ENCODE results near the gene TANGO2. TPM values are rescaled to one million over a fixed set of nuclear protein-coding genes. Genes with fewer than 3 reads are reported as not detected.

The TANGO2 gene
- polyA plus RNA-seq, 1 donor = 9.4 TPM

DNA sequence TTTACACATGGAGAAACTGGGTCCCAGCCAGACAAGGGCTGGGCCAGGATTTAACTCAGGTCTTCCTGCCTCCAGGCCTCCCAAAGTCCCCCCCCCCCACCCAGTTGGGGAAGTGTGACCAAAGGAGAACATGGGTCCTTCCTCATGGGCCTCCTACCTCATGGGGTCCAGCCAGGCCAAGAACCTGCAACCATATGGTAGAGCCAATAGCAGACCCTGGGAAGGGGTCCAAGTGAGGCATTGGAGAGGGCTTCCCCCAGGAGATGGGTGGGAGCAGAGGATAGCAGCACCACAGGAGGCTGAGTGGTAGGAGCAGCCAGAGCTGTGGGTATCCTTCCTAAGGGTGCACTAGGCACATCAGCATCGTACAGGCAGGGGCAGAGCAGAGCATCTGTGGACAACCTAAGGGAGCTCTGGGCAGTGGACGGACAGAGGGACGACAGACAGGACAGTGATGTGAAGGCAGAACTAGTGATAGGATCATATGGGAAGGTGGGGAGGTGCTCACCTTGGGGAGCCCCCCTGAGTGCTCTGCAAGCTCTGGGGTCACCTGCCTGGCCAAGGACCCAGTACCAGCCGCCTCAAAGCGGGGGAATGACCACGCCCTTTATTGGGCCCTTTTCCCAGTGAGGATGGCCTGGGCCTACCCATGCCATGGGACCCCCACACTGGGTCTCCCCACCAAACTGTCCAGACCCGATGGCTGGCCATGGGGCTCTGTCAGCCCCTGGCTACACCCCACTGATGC lies 8.7 kb upstream of the TANGO2 start:
- DNase-seq (ENCODE audit: low read depth) = no peak

GRCh38 chr22:20012741-20013331 lies 8.1 kb upstream of the TANGO2 start:
- DNase-seq (ENCODE audit: low read depth) = no peak

DNA sequence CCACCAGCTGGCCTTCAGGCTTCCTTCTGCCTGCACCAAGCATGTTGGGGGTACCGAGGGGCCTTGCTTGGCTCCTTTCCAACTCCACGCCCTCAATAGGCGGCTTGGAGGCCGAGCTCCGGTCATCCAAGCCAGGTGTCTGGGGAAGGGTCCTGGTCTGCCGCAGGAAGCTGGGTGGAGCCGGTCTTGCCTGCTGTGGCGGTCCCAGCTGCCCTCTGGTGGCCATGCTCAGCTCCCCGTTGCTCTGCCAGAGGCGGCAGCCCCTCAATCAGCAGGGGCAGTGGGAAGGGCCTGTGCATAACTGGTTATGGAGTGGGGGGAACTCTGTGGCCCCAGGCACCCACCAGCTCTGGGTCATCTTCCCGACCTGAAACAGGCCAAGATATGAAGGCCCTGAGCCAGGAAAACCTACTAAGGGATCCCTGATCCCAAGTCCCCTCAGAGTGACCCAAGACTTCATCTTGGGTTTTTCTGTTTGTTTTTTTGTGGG lies 7.5 kb upstream of the TANGO2 start:
- no peak for DNase-seq (ENCODE audit: low read depth)

GRCh38 chr22:20014526-20015186 lies 6.3 kb upstream of the TANGO2 start:
- no peak for DNase-seq (ENCODE audit: low read depth)

DNA sequence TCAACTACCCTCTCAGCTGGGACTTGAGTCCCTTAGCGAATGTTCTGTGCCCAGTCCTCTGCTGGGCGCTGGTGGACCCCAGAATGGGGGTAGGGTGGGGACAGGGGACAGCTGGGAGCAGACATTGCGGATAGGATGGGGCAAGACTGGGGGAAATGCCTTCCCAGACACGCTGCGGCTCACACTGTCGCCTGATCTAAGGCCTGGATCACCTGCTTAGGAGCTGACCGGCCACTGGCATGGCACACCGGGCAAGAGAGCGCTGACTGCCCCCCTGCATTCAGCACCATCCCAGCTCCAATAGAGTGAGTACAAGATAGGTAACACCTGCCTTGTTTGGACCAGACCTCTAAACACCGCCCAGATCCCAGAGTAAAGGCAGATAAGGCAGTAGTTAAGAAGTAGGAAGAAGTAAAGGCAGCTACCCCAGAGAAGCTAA lies 5.7 kb upstream of the TANGO2 start:
- DNase-seq (ENCODE audit: low read depth) = no peak

- no peak for DNase-seq (ENCODE audit: low read depth)
Observed at GRCh38 chr22:20015971-20016733, 4.8 kb upstream of the TANGO2 start.

GRCh38 chr22:20016734-20017621 lies 3.9 kb upstream of the TANGO2 start, which contains the start of gene ARVCF:
Gene ARVCF (minus strand): TSS chr22:20016823. CDS start chr22:19990794, 26,029 bp downstream.
- DNase-seq (ENCODE audit: low read depth) = peak; percentile 68

GRCh38 chr22:20017622-20017958 lies 3.3 kb upstream of the TANGO2 start:
- no peak for DNase-seq (ENCODE audit: low read depth)

DNA sequence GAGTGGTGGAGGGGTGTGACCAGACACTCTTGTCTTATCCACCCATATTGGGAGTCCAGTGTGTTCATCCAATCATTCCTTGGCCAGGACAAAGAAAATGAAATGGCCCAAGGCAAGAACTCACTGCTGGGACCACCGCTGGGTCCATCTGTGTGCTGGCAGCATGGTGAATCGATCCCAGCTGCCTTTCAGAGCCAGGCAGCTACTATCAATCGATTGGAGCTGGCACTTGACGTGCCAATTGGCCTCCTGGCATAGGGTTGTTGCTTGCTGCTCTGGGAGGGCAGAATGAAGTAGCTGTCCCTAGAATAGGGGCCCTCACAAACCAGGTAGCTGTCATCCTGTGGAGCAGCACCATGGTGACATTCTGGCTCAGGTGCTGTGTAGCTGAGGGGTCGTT lies 2.9 kb upstream of the TANGO2 start:
- no peak for DNase-seq (ENCODE audit: low read depth)

DNA sequence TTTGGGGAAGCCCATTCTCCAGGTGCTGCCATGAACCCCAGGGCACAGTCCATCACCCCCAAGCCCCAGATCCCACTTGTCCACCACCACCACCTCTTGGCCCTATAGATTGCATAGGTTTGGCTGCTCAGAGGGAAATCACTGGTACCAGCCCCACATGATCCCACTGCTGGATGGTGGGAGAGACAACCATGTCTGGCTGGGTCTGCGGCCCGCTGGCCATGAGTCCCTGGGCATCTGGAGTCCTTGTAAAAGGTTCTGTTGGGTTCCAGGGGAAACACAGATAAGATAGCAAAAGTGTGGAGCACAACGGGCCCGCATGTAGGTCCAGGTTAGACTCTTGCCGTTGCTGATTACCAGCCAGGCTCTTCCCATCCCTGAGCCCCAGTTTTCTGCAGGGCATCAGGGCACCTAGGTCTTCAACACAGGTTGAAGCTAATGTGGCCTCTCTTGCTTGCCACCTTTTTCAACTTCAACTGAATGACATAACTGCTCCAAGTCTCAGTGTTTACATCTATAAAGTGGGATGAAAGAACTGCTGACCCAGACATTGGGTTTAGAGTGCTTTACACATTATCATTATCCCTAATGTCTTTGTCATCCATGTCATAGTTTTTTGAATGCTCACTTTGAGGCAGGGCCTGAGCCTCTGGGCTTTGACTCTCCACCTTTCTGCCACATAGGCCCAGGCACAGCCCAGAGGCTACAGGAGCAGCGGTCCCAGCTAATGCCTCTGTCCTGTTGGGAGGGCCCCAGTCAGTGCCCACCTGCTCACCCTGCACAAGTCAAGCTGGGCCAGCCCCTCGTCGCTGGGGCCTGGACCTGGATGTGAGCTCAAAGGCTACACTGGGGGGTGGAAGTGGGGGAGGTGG lies 1.0 kb upstream of the TANGO2 start:
- no peak for DNase-seq (ENCODE audit: low read depth)

GRCh38 chr22:20021196-20022181 lies 579 bp downstream of the TANGO2 start:
- DNase-seq (ENCODE audit: low read depth) = no peak

GRCh38 chr22:20022231-20022977 lies 1.5 kb downstream of the TANGO2 start:
- no peak for DNase-seq (ENCODE audit: low read depth)

DNA sequence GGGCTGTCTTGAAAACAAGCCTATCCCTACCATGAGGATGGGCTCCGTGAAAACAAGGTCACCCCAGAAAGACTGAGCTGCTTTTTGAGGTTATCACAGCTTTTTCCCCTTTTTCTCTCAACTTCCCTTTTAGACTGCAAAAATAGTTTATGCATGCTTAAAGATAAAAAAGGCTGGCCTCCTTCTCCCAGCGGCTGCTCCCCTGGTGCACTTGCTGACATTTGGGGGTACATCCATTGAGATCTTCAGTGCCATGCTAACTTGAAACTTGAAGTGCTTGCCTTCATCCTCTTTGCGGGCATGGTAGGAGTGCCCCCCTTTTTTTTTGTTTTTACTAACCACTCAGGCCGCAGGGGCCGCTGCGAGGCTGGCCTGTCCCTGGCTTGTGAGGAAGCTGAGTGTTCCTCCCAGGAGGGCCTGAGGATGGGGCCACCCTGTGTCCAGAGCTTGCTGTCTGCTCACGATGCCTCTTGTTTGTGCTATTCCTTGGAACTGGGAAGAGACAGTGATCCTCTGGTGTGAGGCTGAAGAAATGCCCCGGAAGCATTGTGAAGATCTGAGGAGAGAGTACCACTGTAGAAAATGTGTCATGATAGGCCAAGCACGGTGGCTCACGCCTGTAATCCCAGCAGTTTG lies 2.2 kb downstream of the TANGO2 start:
- DNase-seq (ENCODE audit: low read depth) = no peak

GRCh38 chr22:20024225-20024624 lies 3.3 kb downstream of the TANGO2 start:
- DNase-seq (ENCODE audit: low read depth) = no peak

GRCh38 chr22:20024650-20025397 lies 3.9 kb downstream of the TANGO2 start:
- no peak for DNase-seq (ENCODE audit: low read depth)

DNA sequence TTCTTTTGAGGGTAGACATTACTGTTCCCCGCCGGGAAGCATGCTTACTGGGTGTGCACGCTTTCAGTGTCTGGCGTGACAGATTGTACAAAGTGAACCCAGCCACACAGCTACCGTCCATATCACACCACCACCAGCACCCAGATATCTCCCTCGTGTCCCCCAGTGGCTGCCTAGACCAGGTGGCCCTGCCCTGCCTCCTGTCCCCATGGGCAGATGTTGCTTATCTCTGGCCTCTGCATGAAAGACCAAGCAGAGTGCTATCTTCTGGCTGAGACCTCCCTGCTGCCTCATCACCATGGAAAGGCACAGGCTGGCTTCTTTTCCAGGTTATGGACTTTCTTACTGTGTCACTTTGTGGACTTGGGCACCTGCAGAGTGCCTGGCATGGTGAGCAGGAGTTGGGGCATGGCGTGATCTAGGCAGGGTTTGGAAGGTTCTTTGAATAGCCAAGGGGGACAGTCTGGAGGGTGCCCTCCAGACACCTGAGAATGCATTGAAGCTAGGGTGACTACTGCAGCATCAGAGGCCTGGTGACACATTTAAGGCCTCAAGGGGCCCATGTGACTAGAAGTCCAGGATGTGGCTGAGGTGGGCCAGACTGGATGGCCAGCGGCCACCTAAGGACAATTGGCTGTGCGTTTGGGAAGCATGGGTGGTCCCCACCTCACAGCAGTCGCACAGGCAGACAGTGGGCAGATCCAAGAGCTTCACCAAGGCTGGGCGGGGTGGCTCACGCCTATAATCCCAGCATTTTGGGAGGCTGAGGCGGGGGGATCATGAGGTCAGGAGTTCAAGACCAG lies 4.7 kb downstream of the TANGO2 start:
- DNase-seq (ENCODE audit: low read depth) = no peak

All from forelimb muscle (tissue), 1 donor.